MV-4-11 (cell line): ENCODE measurements around the gene RTL5.

Experiments used
- DNase-seq: peaks from one replicate; lab custom pipeline; 2025; lab: John Stamatoyannopoulos, UW

Gene RTL5

DNA sequence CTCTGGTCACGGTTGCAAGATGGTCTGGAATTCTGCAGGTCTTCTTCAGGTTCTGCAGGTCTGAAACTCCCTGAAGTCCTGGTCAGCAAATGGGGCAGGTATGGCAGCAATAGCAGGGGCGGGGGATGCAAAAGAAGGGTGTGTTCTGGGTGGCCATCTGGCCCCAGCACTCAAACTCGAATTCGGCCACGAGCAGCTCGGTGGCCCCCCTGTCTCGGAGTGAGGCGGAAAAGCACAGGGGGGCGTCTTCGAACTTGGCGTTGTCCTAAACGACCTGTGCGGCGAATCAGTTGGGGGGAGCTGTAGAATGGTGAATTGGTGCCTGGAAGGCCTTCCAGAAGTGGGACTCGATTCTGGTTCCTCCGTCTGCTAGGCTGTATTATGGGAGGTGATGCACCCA lies 2.1 kb downstream of the RTL5 start:
- no peak for DNase-seq

- no peak for DNase-seq
These were observed 2.8 kb downstream of the RTL5 start for GRCh38 chrX:72128881-72129280.

DNA sequence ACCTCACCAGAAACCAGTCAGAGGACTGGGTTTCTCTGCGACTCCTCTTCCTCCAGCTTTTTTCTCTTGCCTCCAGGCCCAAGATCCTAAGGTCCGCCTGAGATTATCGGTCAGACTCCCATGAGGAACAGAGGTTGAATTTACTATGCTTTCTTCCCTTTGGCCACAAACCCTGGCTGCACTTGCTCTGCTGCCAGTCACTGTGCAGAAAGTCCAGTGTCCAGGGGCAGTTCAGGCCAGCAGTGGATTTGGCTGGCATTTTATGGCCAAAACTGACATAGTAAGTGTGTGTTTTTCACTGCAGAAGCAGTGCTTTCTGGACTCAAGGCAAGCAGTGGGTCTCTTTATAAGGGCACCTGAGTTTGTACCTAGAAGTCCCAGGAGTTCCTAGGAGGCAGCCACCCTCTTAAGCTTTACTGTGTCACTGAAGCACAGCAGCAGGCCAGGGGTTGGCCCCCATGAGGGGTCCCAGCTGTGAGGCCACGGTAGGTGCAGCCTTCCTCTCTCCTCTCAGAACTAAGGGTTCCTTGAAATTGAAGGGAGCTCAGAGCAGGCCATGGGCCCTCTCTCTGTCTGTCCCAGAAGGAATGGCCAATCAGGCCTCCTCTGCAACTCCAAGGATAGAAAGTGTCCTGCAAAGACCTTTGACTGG lies 3.4 kb downstream of the RTL5 start:
- no peak for DNase-seq

DNA sequence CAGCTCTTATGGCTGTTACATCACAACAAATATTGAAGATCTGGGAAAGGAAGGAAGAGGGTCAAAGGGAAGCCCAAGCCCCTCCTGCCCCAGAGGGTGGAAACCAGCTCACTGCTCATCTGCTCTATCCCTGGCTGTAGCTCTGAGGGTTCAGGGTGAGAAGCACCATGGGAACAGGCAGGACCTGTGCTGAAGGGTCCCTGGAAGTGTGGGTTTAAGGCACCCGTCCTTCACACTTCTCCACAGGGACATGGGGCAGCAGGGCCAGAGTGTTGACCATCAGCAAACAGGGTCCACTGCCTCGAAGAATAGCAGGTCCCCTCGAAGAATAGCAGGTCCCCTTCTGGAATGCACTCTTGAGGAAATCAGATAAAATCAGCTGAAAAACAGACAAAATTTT lies 4.4 kb downstream of the RTL5 start:
- no peak for DNase-seq

DNA sequence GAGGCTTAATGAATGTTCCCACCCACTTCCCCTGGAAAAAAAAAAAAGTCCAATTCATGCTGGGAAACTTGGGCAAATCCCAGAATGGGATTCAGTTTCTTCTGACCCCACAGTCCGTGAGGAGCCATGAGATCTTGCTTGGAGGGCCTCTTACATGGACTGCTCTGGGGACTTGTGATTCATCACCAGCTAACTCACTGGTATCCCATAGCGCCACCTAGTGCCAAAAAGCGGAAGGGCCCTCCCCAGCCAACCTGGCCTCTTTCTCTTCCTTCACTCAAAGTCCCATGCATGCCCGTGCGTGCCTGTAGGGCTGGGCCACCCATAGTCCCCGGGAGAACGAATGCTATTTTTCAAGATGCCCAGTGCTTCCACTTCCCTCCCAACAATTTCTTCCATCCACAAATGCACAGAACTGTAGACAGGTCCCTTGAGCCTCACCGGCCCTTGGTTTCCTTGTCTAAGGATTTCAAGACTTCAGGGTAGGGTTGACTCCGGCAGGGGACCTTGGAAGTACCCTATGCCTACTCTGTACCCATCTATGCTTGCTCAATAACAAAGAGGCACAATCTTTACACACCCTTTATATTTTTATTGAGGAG lies 5.1 kb downstream of the RTL5 start:
- DNase-seq, result peak; percentile 66

DNA sequence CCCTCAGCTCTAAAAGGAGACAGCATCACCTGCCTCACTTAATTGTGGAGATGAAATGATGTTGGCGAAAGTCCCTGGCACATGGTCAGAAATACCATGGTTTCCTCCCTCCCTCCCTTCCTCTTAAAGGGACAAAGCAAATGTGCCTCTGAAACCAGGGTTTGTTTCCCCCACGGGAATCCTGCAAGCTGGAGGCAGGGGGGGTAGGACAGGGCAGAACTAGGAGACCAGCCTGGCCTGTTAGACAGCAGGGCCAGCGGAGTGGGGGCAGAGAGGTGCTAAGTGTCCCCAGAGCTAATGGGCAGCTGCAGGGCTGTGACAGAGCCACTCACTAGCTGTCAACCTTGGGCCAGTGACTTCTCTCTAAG lies 5.7 kb downstream of the RTL5 start:
- no peak for DNase-seq

DNA sequence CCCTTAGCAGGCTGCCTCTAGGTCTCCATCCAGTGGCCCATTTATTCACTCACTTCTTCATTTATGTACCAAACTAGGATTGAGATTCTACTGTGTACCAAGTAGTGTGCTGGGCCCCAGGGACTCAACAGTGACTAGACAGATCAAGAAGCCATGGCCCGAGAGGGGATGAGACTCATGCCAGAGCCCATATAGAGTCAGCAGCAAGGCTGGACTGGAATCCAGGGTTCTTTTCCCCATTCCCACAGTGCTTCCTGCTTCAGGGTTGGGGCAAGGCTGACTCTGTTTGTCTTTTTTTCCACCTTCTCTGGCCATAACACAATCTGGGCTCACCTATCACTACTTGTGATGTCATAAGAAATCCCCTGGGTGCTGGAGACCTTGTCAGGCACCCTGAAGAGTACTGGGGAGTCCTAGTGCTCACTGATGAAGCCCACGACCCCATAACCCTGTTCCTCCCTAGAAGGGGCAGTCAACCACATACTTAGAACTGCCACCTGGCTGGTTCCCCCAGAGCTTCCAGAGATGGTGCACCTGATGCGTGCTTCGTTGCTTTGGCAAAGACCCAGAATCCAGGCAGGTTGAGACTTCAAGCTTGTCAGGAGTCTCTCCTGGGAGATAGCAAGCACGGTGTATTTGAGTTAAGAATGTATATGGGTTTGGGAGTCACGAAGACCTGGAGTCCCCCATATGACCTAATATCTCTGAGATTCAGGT lies 6.2 kb downstream of the RTL5 start:
- no peak for DNase-seq

DNA sequence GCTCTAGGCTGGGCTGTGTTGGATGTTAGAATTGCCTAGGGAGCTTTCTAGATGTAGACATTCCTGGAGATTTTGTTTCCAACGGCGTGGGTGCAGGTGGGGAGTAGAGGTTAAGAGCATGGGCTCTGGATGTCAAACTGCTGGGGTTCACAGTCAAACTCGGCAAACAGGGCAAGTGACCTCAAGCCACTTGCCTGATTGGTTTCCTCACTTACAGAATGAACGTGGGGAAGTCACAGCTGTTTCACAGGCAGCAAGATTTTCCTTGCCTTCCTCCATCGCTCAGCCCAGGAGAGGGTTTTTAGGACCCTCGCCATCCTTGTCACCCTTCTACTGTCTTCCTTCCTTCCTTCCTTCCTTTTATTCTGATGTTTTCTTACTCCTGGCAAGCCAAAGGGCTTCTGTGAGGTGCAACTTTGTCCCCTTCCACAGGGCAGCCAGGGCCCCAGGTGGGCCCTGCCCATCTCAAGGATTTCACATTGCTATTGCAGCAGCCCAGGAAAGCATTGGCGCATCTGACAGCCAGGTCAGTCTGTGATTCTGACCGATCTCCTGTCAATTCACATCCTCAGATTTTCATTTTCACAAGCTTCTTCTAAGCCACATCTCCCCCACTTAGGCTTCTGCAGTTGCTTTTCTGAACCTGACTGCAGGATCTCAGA lies 7.0 kb downstream of the RTL5 start:
- DNase-seq, result no peak

DNA sequence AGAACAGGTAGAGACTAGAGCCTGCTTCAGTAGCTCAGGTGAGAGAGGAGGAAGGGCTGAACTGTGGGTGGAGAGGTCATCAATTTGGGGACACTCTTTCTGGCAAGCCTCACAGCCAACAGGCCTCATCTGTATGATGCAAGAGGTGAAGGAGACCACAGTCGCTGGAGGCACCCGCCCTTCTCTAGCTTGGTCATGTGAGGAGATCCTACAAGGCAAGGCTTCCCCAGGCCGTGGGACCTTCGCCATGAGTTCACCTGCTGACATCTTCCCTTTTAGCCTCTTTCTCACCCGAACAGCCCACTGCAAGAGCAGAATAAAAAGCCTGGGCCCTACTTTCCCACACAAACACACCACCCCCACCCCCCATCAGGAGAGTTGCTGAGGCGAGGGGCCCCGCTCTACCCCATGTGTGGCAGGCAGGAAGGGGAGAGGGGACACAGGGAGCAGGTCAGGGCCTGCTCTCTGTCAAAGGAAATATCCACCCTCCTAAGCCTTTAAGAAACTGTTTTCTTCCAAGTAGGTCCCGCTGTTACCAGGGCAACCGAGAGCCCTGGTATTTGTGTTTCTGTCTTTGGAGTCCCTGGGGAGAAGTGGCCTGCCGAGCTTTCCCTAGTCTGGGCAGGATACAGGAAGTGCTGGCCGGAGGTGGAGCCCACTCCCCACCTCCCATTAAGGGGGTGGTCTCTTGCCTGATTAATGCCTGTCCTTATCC lies 8.1 kb downstream of the RTL5 start:
- peak; percentile 63 for DNase-seq

DNA sequence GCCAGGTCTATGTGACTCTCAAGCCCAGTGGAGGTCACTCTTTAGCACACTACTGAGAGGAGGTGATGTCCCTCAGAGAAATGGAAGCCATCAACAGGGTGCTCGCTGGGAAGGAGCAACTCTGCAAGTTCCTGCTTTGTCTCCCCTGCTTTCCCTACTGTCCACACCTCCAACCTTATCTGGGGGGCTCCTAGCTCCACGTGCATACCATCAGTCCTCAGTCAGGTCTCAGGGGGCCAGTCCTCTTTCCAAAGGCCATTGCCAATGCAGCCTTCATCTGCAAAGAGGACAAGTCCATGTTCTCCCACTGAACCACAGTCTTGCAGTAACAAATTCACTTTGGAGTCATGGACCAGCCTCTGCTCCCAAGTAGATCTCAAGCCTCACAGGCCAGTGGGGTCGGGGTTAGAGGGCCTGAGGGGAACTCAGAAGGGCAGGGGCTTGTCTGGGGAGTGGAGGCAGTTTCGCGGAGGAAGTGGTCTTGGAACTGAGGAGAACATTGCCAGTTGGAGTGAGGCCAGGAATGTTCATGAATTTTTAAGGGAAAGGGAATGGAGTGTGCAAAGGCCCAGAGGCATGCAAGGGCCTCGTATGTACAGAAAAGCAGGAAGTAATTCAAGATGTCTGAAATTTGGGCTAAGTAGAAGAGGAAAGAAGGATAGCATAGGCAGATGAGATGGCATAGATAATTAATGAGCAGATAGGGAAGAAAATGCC lies 8.9 kb downstream of the RTL5 start:
- DNase-seq, result no peak

DNA sequence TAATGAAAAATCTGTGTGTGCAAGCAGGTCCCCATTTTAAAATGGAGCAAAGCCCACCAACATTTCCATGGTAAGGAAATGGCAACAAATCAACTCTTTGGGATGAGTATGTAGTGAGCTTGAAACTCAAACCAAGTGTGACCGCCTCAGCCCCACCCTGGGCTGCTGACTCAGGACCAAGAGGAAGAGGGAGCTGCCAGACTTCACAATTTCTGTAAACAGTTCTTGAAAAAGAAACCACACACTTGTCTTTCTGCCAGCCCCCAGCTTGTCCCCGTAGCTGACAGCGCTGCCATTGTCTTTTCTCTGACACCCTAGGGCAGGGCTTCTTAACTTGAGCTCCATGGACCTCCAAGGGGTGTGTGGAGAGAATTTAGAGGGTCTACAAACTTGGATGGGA lies 10.3 kb downstream of the RTL5 start:
- DNase-seq, result peak; percentile 77

DNA sequence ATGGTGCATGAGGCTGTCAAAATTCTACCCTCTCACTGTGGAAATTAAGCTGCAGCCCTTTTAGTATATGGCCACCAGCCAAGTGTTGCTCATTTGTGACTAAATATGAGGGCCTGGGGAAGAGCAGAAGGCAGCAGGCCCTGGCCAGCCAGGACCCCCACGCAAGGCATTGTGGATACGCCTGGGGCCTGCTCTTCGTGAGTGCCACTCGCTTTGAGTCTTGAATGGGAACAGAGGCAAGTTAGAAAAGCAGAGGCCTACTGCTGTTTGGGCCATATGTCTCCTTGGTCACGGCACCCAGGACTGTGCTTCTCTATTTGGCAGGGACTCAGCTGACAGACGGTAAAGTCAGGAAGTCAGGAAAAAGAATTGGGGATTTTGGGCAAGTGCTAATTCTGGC lies 10.9 kb downstream of the RTL5 start:
- no peak for DNase-seq

DNA sequence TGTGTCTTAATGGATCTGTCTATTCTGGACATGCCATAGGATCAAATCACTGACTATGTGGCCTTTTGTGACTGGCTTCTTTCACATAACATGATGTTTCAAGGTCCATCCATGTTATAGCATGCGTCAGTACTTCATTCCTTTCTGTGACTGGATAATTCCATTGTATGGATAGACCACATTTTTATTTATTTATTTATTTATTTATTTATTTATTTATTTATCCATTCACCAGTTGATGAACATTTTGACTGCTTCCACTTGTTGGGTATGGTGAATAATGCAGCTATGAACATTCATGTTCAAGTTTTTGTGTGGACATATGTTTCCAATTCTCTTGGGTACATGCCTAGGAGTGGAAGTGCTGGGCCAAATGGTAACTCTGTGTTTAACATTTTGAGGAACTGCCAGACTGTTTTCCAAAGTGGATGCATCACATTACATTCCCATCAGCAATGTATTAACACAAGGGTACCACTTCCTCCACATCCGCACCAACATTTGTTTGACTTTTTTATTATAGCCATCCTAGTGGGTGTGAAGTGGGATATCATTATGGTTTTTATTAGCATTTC lies 14.0 kb downstream of the RTL5 start:
- no peak for DNase-seq

DNA sequence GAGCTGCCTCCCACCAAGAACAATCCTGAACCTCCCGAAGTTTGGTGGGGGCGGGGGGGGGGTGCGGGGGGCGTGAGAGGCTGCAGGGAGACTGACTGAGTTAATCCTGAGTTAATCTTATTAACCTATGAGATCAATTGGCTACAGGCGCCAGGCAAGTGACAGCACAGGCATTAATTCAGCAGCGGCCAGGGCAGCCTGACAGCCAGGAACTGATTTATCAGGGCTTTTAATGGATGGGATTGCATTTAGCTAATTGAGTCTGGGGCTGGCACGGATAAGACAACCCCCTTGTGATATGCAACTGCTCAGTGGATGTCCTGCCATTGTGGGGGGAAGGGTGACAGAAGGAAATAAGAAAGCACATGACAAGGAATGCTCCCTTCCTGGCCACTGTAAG lies 16.3 kb downstream of the RTL5 start:
- DNase-seq, result no peak

DNA sequence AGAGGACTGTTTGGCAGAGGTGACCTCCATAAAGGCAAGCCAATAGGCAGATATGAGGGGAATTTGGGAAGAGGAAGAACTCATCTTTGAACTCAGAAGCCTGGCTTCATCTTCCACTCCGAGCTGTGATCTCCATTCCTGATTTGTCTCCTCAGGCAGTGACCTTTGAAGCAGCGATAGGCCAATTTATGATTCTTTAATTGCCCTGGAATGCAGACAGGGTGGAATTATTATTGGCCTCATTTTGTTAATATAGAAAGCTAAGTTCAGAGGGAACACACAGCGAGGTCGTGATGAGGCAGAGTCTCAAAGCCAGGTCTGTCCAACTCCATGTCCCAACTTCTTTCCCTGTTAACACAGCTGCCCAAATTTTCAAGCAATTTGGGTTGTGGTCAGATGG lies 16.9 kb downstream of the RTL5 start:
- DNase-seq, result no peak

GRCh38 chrX:72114306-72114705 lies 17.4 kb downstream of the RTL5 start:
- no peak for DNase-seq

- DNase-seq, result no peak
These were observed 18.3 kb downstream of the RTL5 start for GRCh38 chrX:72113461-72113860.

DNA sequence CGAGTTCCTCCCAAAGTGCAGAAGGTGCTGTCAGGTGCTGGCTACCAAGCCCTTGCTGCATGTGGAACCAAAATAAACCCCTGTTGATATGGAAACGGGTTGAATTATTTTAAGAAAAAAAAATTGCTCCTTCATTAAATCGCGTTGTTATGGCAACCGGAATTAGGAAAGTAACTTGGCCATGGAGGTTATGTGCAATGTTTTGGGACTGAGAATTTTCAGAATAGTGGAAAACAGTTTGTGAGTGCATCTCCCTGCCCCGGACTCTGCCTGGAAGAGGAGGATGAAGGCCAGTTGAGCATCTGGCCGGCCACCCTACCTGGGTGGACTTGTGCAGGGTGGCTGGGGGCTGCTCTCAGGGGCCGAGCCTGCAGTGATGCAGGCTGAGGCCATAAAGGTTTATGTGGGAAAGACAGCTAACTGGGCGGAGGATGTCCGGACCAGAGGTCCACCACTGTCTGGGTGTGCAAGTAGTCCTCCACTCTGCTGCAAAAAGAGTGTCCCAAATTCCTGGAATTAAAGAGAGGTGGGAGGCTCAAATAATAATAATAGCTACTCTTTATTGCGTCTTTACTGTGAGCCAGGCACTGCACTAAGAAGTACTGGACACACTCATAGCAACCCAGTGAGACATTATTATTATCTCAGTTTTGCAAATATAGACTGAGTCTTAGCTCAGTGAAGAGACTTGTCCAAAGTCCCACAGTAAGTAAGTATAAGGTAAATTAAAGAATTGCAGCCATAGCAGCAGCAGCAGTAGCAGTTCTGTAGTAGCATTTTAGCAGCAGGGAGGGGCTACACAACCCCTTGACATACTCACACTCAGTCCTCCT lies 20.6 kb downstream of the RTL5 start:
- DNase-seq, result no peak

DNA sequence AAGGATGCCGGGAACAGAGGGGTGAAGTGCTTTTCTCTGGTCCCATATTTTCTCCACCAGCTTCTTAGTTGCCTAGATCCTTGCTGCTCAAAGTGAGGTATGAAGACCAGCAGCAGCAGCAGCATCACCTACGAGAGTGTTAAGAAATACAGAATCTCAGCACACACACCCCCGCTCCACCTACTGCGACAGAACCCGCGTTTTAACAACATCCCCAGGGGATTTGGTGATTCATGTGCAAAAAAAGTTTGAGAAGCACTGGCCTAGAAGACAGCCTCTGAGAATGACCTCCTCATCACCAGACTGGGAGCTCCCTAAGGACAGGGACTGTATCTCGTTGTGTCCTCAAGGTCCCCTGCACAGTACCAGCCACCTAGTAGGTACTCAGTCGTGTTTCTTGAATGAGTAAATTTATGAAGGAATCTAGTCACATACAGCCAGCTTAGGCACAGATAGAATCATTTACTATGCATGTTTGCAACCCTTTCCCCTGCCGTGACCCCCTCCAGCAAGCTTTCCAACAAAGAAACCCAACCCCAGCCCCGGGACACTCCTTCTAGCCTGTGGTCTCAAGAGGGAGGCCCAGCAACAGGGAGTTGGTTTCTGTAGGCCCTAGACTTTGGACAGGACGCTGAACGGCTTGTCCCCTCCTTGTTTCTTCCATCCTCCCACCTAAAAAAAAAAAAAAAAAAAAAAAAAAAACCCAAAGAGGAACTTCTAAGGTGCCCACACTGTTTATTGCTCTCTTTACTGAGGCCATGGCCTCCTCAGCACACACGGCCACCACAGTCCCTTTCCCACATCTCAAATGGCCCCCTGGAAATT lies 21.5 kb downstream of the RTL5 start:
- DNase-seq, result peak; percentile 17

DNA sequence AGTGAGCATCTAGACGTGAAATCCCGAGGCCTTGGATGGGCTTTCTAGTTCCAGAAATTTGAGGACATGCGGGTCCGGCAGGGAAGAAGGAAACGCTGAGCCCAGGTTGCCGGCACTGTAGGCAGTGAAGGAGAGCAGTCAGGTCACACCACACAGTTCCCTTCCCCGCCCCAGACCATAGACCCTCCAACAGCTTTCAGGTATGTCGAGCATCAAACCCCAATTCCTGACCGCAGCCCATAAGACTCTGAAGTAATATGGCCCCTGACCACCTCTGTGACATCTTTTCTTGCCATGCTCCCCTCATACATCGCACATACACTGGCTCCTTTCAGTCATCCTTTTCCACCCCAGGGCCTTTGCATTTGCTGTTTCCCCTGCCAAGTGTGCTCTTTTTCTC lies 23.0 kb downstream of the RTL5 start:
- no peak for DNase-seq
